H9 (cell line): ENCODE measurements around the gene PIANP. TPM values are rescaled to one million over a fixed set of nuclear protein-coding genes. Genes with fewer than 3 reads are reported as not detected.

Experiments
- DNase-seq: peaks from one replicate; pipeline ENCODE4 v3.0.0-alpha.2; 2017
- H2AFZ ChIP-seq: one replicate; pipeline ENCODE4 v1.6.1; 2013; ENCODE audit warnings: mild to moderate bottlenecking, low read length, control low read depth, moderate library complexity
- H2AK5ac ChIP-seq: 2 replicates; pipeline ENCODE4 v1.6.1; 2013; ENCODE audit warnings: low read length, control low read depth, mixed read lengths; ENCODE audit not compliant: insufficient read length
- H2BK120ac ChIP-seq: one replicate; pipeline ENCODE4 v1.6.1; 2013; ENCODE audit warnings: low read depth, mild to moderate bottlenecking, low read length, control low read depth, inconsistent platforms; ENCODE audit not compliant: poor library complexity, severe bottlenecking
- H2BK12ac ChIP-seq: 2 replicates; pipeline ENCODE4 v1.6.1; 2013; ENCODE audit warnings: low read length, control low read depth, mixed read lengths, low read depth; ENCODE audit not compliant: insufficient read length
- H2BK15ac ChIP-seq: 2 replicates; pipeline ENCODE4 v1.6.1; 2013; ENCODE audit warnings: low read depth, low read length, control low read depth
- H2BK20ac ChIP-seq: one replicate; pipeline ENCODE4 v1.6.1; 2013; ENCODE audit warnings: low read depth, mild to moderate bottlenecking, low read length, control low read depth, inconsistent platforms; ENCODE audit not compliant: poor library complexity, severe bottlenecking
- H2BK5ac ChIP-seq: 2 replicates; pipeline ENCODE4 v1.6.1; 2013; ENCODE audit warnings: low read length, control low read depth, mixed read lengths; ENCODE audit not compliant: insufficient read length
- H3K14ac ChIP-seq: 2 replicates; pipeline ENCODE4 v1.6.1; 2013; ENCODE audit warnings: low read length, control low read depth; ENCODE audit not compliant: insufficient read depth
- H3K18ac ChIP-seq: 2 replicates; pipeline ENCODE4 v1.6.1; 2013; ENCODE audit warnings: low read depth, mild to moderate bottlenecking, mixed read lengths, low read length, control low read depth; ENCODE audit not compliant: insufficient read length
- H3K23ac ChIP-seq: 2 replicates; pipeline ENCODE4 v1.6.1; 2013; ENCODE audit warnings: low read length, control low read depth, mixed read lengths, low read depth; ENCODE audit not compliant: insufficient read length
- H3K23me2 ChIP-seq: 2 replicates; pipeline ENCODE4 v1.6.1; 2013; ENCODE audit warnings: low read depth, mild to moderate bottlenecking, mixed read lengths, low read length, control low read depth; ENCODE audit not compliant: insufficient read length, poor library complexity, severe bottlenecking
- H3K27ac ChIP-seq: 2 replicates; pipeline ENCODE4 v1.5.1; 2013; ENCODE audit warnings: low read length, control low read depth, mixed read lengths, low read depth; ENCODE audit not compliant: insufficient read length
- H3K27me3 ChIP-seq: 2 replicates; pipeline ENCODE4 v1.6.1; 2013; ENCODE audit warnings: low read length, control low read depth, inconsistent platforms; ENCODE audit not compliant: insufficient read depth
- H3K4ac ChIP-seq: 2 replicates; pipeline ENCODE4 v1.6.1; 2013; ENCODE audit warnings: low read depth, mild to moderate bottlenecking, control low read depth, inconsistent platforms, low read length, moderate library complexity
- H3K4me1 ChIP-seq: 2 replicates; pipeline ENCODE4 v1.6.1; 2013; ENCODE audit warnings: low read length, control low read depth, inconsistent platforms; ENCODE audit not compliant: insufficient read depth
- H3K4me2 ChIP-seq: 2 replicates; pipeline ENCODE4 v1.6.1; 2013; ENCODE audit warnings: low read length, control low read depth, mixed read lengths; ENCODE audit not compliant: insufficient read length, insufficient read depth
- H3K56ac ChIP-seq: 2 replicates; pipeline ENCODE4 v1.6.1; 2013; ENCODE audit warnings: low read depth, mild to moderate bottlenecking, mixed read lengths, low read length, control low read depth; ENCODE audit not compliant: insufficient read length
- H3K79me1 ChIP-seq: 2 replicates; pipeline ENCODE4 v1.6.1; 2013; ENCODE audit warnings: low read depth, mild to moderate bottlenecking, moderate library complexity, low read length, control low read depth, inconsistent platforms; ENCODE audit not compliant: insufficient read depth, poor library complexity, severe bottlenecking
- H3K79me2 ChIP-seq: 2 replicates; pipeline ENCODE4 v1.6.1; 2013; ENCODE audit warnings: low read length, control low read depth, inconsistent platforms; ENCODE audit not compliant: insufficient read depth
- H3K9ac ChIP-seq: 2 replicates; pipeline ENCODE4 v1.6.1; 2013; ENCODE audit warnings: low read length, control low read depth, mixed read lengths; ENCODE audit not compliant: insufficient read length; ENCODE audit errors: extremely low read depth
- H3K9me3 ChIP-seq: one replicate; pipeline ENCODE4 v1.6.1; 2013; ENCODE audit warnings: low read depth, low read length, inconsistent platforms; ENCODE audit not compliant: control insufficient read depth
- H3T11ph ChIP-seq: one replicate; pipeline ENCODE4 v1.6.1; 2013; ENCODE audit warnings: mild to moderate bottlenecking, low read length, control low read depth, inconsistent platforms
- H4K20me1 ChIP-seq: one replicate; pipeline ENCODE4 v1.6.1; 2013; ENCODE audit not compliant: control insufficient read depth, insufficient read length, insufficient read depth
- H4K5ac ChIP-seq: 2 replicates; pipeline ENCODE4 v1.6.1; 2013; ENCODE audit warnings: low read depth, mild to moderate bottlenecking, mixed read lengths, low read length, control low read depth; ENCODE audit not compliant: insufficient read length
- H4K8ac ChIP-seq: replicated peaks from 2 replicates; pipeline ENCODE4 v1.6.1; 2013; ENCODE audit warnings: low read length, control low read depth, mixed read lengths, low read depth; ENCODE audit not compliant: insufficient read length
- H4K91ac ChIP-seq: 2 replicates; pipeline ENCODE4 v1.6.1; 2013; ENCODE audit warnings: low read depth, mild to moderate bottlenecking, moderate library complexity, mixed read lengths, low read length, control low read depth; ENCODE audit not compliant: insufficient read length
- H3K27ac Mint-ChIP-seq, 3 experiments: 2 replicates in 2 of 3; 3 replicates in 1 of 3; pipeline ENCODE4 v1.8.0; 2020 to 2021; ENCODE audit warnings: mixed read lengths in 3 of 3, mild to moderate bottlenecking in 1 of 3, moderate library complexity in 1 of 3
- H3K27me3 Mint-ChIP-seq: 2 replicates; pipeline ENCODE4 v1.8.0; 2021; ENCODE audit warnings: low read depth, mild to moderate bottlenecking, moderate library complexity, mixed read lengths
- H3K36me3 Mint-ChIP-seq, 3 experiments: 2 replicates in 2 of 3; 3 replicates in 1 of 3; pipeline ENCODE4 v1.8.0; 2020 to 2021; ENCODE audit warnings: low read depth in 3 of 3, mixed read lengths in 3 of 3; ENCODE audit not compliant: insufficient read depth in 1 of 3
- H3K4me1 Mint-ChIP-seq, 2 experiments: 2 replicates each; pipeline ENCODE4 v1.8.0; 2020; ENCODE audit warnings: mixed read lengths in 2 of 2
- H3K4me3 Mint-ChIP-seq, 2 experiments: 2 replicates in 1 of 2; 3 replicates in 1 of 2; pipeline ENCODE4 v1.8.0; 2020 to 2021; ENCODE audit warnings: mild to moderate bottlenecking in 2 of 2, mixed read lengths in 2 of 2, moderate library complexity in 1 of 2
- H3K9me3 Mint-ChIP-seq, 2 experiments: 2 replicates in 1 of 2; 3 replicates in 1 of 2; pipeline ENCODE4 v1.8.0; 2020; ENCODE audit warnings: mild to moderate bottlenecking in 2 of 2, mixed read lengths in 2 of 2, moderate library complexity in 1 of 2
- WGBS: extraction: QIAGEN DNeasy Blood & Tissue Kit; methylation state at CpG from one replicate; pipeline ENCODE4 v1.1.7; 2013; ENCODE audit warnings: missing lambda C conversion rate, low lambda C conversion rate, mixed read lengths; ENCODE audit not compliant: insufficient read length; ENCODE audit errors: extremely low coverage; 5-methylcytosine and 5-hydroxymethylcytosine counted together
- long read RNA-seq: library from polyadenylated mRNA; unstranded; transcript quantifications from one replicate; pipeline ENCODE4 v2.0.0, GENCODE V29; 2020
- total RNA-seq: library from RNA; stranded (reverse); gene quantifications from 2 replicates; pipeline ENCODE4 v1.2.1, GENCODE V29; 2021
- TF ChIP-seq, protein P1 (sequence below): fragments of 200-600 bp; sonication (generic); conservative IDR thresholded peaks from 3 replicates; pipeline ENCODE4 v1.8.0; 2021; ENCODE audit warnings: antibody characterized with exemption, mild to moderate bottlenecking

The PIANP gene, protein sequence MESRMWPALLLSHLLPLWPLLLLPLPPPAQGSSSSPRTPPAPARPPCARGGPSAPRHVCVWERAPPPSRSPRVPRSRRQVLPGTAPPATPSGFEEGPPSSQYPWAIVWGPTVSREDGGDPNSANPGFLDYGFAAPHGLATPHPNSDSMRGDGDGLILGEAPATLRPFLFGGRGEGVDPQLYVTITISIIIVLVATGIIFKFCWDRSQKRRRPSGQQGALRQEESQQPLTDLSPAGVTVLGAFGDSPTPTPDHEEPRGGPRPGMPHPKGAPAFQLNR
- 5.2 and 6.6 TPM in 2 replicates for total RNA-seq
- long read RNA-seq, partial matches to known transcripts, result 6 of 6 reads
- long read RNA-seq, other reads (novel, unspliced or antisense), result 0 of 6 reads

DNA sequence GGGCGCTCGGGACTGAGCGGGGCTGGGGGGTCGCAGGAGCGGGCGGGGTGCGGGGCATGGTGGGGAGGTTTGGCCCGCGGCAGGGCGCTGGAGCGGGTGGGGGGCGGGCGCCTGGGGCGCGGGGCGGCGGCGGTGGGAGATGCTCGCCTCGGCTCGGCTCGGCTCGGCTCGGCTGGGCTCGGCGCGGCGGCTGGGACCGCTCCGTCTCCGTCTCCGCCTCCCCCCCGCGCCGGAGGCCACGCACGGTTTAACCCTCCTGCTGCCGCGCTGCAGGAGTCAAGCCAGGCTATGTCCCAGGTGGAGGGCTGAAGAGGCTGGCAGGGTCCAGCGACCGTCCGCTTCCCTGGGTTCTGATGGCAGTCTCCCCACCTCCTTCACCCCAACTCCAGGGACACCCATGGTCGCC, at the start of gene PIANP:
TSS of gene PIANP (minus strand) at position 170 of the 406 bp plus-strand sequence. CDS start 2,754 bp downstream, outside the sequence.
- no peak within 1 kb of the TSS for H3K4ac ChIP-seq
- peak within 1 kb of the TSS in 1 of 3 experiments; percentile 15; a peak in 2 of 7 replicates for H3K27ac Mint-ChIP-seq
- peak within 1 kb of the TSS; percentile 79 for H3K4me2 ChIP-seq
- H3K36me3 Mint-ChIP-seq, result peaks cover 0 to 17% (median 5%) of the 10 kb centered on the region in 3 experiments
- H3K56ac ChIP-seq, result no peak within 1 kb of the TSS
- no peaks in the 10 kb centered on the region for H4K20me1 ChIP-seq
- no peak within 1 kb of the TSS for H3T11ph ChIP-seq
- H4K91ac ChIP-seq, result no peak within 1 kb of the TSS
- no peaks in the 10 kb centered on the region for H3K79me2 ChIP-seq
- H3K23me2 ChIP-seq, result peaks cover 17% of the 10 kb centered on the region
- H4K8ac ChIP-seq, result no peak within 1 kb of the TSS
- H3K27ac ChIP-seq, result no peak within 1 kb of the TSS
- H2AK5ac ChIP-seq, result no peak within 1 kb of the TSS
- no peak within 1 kb of the TSS for H3K23ac ChIP-seq
- H3K27me3 ChIP-seq, result peaks cover 3% of the 10 kb centered on the region; the same call in 1 of the 2 replicates
- H2AFZ ChIP-seq, result no peak within 1 kb of the TSS
- peak; percentile 59 for DNase-seq
- no peak within 1 kb of the TSS for H2BK15ac ChIP-seq
- no peaks in the 10 kb centered on the region for H3K79me1 ChIP-seq
- H3K9me3 Mint-ChIP-seq, result peaks cover 0 to 2% of the 10 kb centered on the region in 2 experiments; a peak in 2 of 5 replicates
- H2BK20ac ChIP-seq, result no peak within 1 kb of the TSS
- H3K9ac ChIP-seq, result no peak within 1 kb of the TSS
- peaks cover 23 to 27% of the 10 kb centered on the region in 2 experiments for H3K4me1 Mint-ChIP-seq
- peak within 1 kb of the TSS; percentile 75 to 92 for H3K4me3 Mint-ChIP-seq
- H3K18ac ChIP-seq, result no peak within 1 kb of the TSS
- H4K5ac ChIP-seq, result no peak within 1 kb of the TSS
- no peak within 1 kb of the TSS for H2BK12ac ChIP-seq
- TF ChIP-seq, protein P1, sequence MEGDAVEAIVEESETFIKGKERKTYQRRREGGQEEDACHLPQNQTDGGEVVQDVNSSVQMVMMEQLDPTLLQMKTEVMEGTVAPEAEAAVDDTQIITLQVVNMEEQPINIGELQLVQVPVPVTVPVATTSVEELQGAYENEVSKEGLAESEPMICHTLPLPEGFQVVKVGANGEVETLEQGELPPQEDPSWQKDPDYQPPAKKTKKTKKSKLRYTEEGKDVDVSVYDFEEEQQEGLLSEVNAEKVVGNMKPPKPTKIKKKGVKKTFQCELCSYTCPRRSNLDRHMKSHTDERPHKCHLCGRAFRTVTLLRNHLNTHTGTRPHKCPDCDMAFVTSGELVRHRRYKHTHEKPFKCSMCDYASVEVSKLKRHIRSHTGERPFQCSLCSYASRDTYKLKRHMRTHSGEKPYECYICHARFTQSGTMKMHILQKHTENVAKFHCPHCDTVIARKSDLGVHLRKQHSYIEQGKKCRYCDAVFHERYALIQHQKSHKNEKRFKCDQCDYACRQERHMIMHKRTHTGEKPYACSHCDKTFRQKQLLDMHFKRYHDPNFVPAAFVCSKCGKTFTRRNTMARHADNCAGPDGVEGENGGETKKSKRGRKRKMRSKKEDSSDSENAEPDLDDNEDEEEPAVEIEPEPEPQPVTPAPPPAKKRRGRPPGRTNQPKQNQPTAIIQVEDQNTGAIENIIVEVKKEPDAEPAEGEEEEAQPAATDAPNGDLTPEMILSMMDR, result no peak
- peaks cover 4% of the 10 kb centered on the region for H3K4me1 ChIP-seq
- no peak within 1 kb of the TSS for H2BK5ac ChIP-seq
- peaks cover 69% of the 10 kb centered on the region for H3K27me3 Mint-ChIP-seq
- no peaks in the 10 kb centered on the region for H3K9me3 ChIP-seq
- WGBS, result no CpG with 5 or more reads among the region's 43 CpGs
- peak within 1 kb of the TSS; percentile 44; the same call in 1 of the 2 replicates for H3K14ac ChIP-seq
- H2BK120ac ChIP-seq, result no peak within 1 kb of the TSS
